RWPE1 (cell line): Measurements from ENCODE around the gene GRM8.

Experiments used
- CTCF ChIA-PET: fragments of 350-600 bp; sonication (Branson Sonifier 250); formaldehyde crosslinking; extraction: SDS; loops from one replicate; lab custom pipeline; 2021; lab: Yijun Ruan, JAX
- POLR2A ChIA-PET: fragments of 400-600 bp; formaldehyde crosslinking; extraction: SDS; loops from one replicate; lab custom pipeline; 2020; ENCODE audit warnings: antibody characterized with exemption; ENCODE audit not compliant: low non-redundant PET; lab: Yijun Ruan, JAX
- DNase-seq: peaks from one replicate; pipeline ENCODE4 v3.0.0; 2012; ENCODE audit warnings: low spot score
- H3K27ac ChIP-seq: fragments of 450-650 bp; 2 replicates; pipeline ENCODE4 v1.5.1; 2017
- CTCF ChIP-seq: fragments of 450-650 bp; conservative IDR thresholded peaks from 2 replicates; pipeline ENCODE4 v1.5.1; 2017; ENCODE audit warnings: low read depth, mild to moderate bottlenecking

Gene GRM8

GRCh38 chr7:126462405-126462804 lies 790.3 kb downstream of the GRM8 start:
- DNase-seq, result no peak
- ChIA-PET POLR2A (no interaction called here), CTCF (interaction anchor here (0.6 kb wide), 1 partner anchor 1154 kb away, joined by 3 read pairs; no protein-coding TSS in a partner anchor)
- H3K27ac ChIP-seq, result no peak overlapping the region
- no peak for TF ChIP-seq CTCF

GRCh38 chr7:126460664-126461063 lies 792.1 kb downstream of the GRM8 start:
- no peak for TF ChIP-seq CTCF
- no peak overlapping the region for H3K27ac ChIP-seq
- DNase-seq, result no peak
- CTCF ChIA-PET, result interaction anchor here (0.6 kb wide), 1 partner anchor 398 kb away, joined by 3 read pairs; no protein-coding TSS in a partner anchor
- POLR2A ChIA-PET, result no interaction called here

- CTCF ChIA-PET, result no interaction called here
- TF ChIP-seq CTCF, result no peak
- DNase-seq, result no peak
- POLR2A ChIA-PET, result no interaction called here
- H3K27ac ChIP-seq, result no peak overlapping the region
Observed at GRCh38 chr7:126453104-126453503, 799.6 kb downstream of the GRM8 start.

GRCh38 chr7:126450269-126450671 lies 802.5 kb downstream of the GRM8 start:
- ChIA-PET CTCF (no interaction called here), POLR2A (no interaction called here)
- no peak for DNase-seq
- TF ChIP-seq CTCF, result no peak
- H3K27ac ChIP-seq, result no peak overlapping the region

GRCh38 chr7:126449611-126450268 lies 803.0 kb downstream of the GRM8 start:
- H3K27ac ChIP-seq, result no peak overlapping the region
- TF ChIP-seq CTCF, result no peak
- ChIA-PET POLR2A (no interaction called here), CTCF (no interaction called here)
- no peak for DNase-seq

GRCh38 chr7:126447984-126448383 lies 804.8 kb downstream of the GRM8 start:
- POLR2A ChIA-PET, result no interaction called here
- no peak overlapping the region for H3K27ac ChIP-seq
- CTCF ChIA-PET, result no interaction called here
- no peak for DNase-seq
- no peak for TF ChIP-seq CTCF
